ENCODE results near the gene DUS3L.
A peak's percentile ranks its signal among the peaks of the same experiment; 100 is the strongest.

DUS3L gene

GRCh38 chr19:5790559-5791520 lies at the start of gene DUS3L:
TSS of gene DUS3L (minus strand) at chr19:5791163. CDS start at chr19:5791141, 22 bp downstream.
- FAIRE-seq: peak; percentile 92
- peak; percentile 72 for TF ChIP-seq POLR2A (IDR thresholded peaks at IDR 0.05; ENCODE audit: low read depth, low read length)

GRCh38 chr19:5839065-5840017 lies 48.4 kb upstream of the DUS3L start, which contains the start of gene FUT6:
TSS of gene FUT6 (minus strand) at chr19:5839702. CDS start at chr19:5832567, 7,135 bp downstream.
- TF ChIP-seq POLR2A (IDR thresholded peaks at IDR 0.05; ENCODE audit: low read depth, low read length): no peak
- DNase-seq (ENCODE audit: insufficient read length, low spot score): no peak
- no peak for FAIRE-seq

More at GRCh38 chr19:5790559-5791520, at the start of gene DUS3L:
- DNase-seq (ENCODE audit: insufficient read length, low spot score): peak; percentile 100

- FAIRE-seq: no peak
- no peak for TF ChIP-seq POLR2A (IDR thresholded peaks at IDR 0.05; ENCODE audit: low read depth, low read length)
- no peak for DNase-seq (ENCODE audit: insufficient read length, low spot score)
These were observed 47.5 kb upstream of the DUS3L start for GRCh38 chr19:5838353-5839064.

- TF ChIP-seq POLR2A (IDR thresholded peaks at IDR 0.05; ENCODE audit: low read depth, low read length): no peak
- no peak for FAIRE-seq
- no peak for DNase-seq (ENCODE audit: insufficient read length, low spot score)
These were observed 46.9 kb upstream of the DUS3L start for GRCh38 chr19:5837761-5838352.

GRCh38 chr19:5832527-5833216 lies 41.7 kb upstream of the DUS3L start:
- FAIRE-seq (no peak), DNase-seq (ENCODE audit: insufficient read length, low spot score) (no peak)
- TF ChIP-seq POLR2A (IDR thresholded peaks at IDR 0.05; ENCODE audit: low read depth, low read length): no peak

GRCh38 chr19:5832061-5832460 lies 41.1 kb upstream of the DUS3L start:
- DNase-seq (ENCODE audit: insufficient read length, low spot score): no peak
- no peak for FAIRE-seq
- TF ChIP-seq POLR2A (IDR thresholded peaks at IDR 0.05; ENCODE audit: low read depth, low read length): no peak

GRCh38 chr19:5831159-5831558 lies 40.2 kb upstream of the DUS3L start:
- no peak for TF ChIP-seq POLR2A (IDR thresholded peaks at IDR 0.05; ENCODE audit: low read depth, low read length)
- DNase-seq (ENCODE audit: insufficient read length, low spot score) (no peak), FAIRE-seq (no peak)

- FAIRE-seq (no peak), DNase-seq (ENCODE audit: insufficient read length, low spot score) (no peak)
- no peak for TF ChIP-seq POLR2A (IDR thresholded peaks at IDR 0.05; ENCODE audit: low read depth, low read length)
These were observed 38.8 kb upstream of the DUS3L start for GRCh38 chr19:5829567-5830310.

GRCh38 chr19:5828661-5829566 lies 38.0 kb upstream of the DUS3L start:
- TF ChIP-seq POLR2A (IDR thresholded peaks at IDR 0.05; ENCODE audit: low read depth, low read length): no peak
- no peak for FAIRE-seq
- DNase-seq (ENCODE audit: insufficient read length, low spot score): no peak

GRCh38 chr19:5827891-5828660 lies 37.1 kb upstream of the DUS3L start:
- no peak for FAIRE-seq

More at GRCh38 chr19:5827891-5828660, 37.1 kb upstream of the DUS3L start:
- TF ChIP-seq POLR2A (IDR thresholded peaks at IDR 0.05; ENCODE audit: low read depth, low read length): peak; percentile 61; the same call in 1 of the 2 replicates
- DNase-seq (ENCODE audit: insufficient read length, low spot score): peak; percentile 68

Measured in H54 (cell line).